ENCODE data around the gene TRIM69.

DNA sequence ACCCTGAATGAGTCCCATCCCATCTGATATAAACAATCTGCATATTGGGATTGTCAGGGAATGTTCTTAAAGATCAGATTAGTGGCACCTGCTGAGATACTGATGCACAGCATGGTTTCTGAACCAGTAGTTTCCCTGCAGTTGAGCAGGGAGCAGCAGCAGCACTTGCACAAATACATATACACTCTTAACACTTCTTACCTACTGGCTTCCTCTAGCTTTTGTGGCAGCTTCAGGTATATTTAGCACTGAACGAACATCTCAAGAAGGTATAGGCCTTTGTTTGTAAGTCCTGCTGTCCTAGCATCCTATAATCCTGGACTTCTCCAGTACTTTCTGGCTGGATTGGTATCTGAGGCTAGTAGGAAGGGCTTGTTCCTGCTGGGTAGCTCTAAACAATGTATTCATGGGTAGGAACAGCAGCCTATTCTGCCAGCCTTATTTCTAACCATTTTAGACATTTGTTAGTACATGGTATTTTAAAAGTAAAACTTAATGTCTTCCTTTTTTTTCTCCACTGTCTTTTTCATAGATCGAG, 20.5 kb upstream of the TRIM69 start:
- TF ChIP-seq, protein P1, sequence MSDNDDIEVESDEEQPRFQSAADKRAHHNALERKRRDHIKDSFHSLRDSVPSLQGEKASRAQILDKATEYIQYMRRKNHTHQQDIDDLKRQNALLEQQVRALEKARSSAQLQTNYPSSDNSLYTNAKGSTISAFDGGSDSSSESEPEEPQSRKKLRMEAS (IDR thresholded peaks at IDR 0.05), result no peak
- TF ChIP-seq, protein P2, sequence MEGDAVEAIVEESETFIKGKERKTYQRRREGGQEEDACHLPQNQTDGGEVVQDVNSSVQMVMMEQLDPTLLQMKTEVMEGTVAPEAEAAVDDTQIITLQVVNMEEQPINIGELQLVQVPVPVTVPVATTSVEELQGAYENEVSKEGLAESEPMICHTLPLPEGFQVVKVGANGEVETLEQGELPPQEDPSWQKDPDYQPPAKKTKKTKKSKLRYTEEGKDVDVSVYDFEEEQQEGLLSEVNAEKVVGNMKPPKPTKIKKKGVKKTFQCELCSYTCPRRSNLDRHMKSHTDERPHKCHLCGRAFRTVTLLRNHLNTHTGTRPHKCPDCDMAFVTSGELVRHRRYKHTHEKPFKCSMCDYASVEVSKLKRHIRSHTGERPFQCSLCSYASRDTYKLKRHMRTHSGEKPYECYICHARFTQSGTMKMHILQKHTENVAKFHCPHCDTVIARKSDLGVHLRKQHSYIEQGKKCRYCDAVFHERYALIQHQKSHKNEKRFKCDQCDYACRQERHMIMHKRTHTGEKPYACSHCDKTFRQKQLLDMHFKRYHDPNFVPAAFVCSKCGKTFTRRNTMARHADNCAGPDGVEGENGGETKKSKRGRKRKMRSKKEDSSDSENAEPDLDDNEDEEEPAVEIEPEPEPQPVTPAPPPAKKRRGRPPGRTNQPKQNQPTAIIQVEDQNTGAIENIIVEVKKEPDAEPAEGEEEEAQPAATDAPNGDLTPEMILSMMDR (IDR thresholded peaks at IDR 0.05; ENCODE audit: control extremely low read depth in 1 of 3, insufficient read depth in 1 of 3, low read depth in 1 of 3, low read length in 3 of 3), result no peak
- no peak for TF ChIP-seq GABPA (IDR thresholded peaks at IDR 0.05; ENCODE audit: borderline replicate concordance, insufficient read depth, low read length)

Data from H1 (cell line).